OCI-LY1 (cell line): ENCODE data around the gene PPP1R12B.
"Not testable (repeated sequence)": the region's sequence is repeated elsewhere in the genome, so short reads cannot be mapped to it uniquely, and the experiment has no call there.

ENCODE experiments used
- CTCF ChIP-seq: fragments of 200-600 bp; sonication (generic), shearing (Covaris generic); IDR thresholded peaks from 2 replicates; pipeline ENCODE4 v1.5.1; 2017; ENCODE audit warnings: mild to moderate bottlenecking, antibody characterized with exemption, low read length, moderate library complexity, mixed read lengths
- EZH2 ChIP-seq: fragments of 200-600 bp; sonication (generic), shearing (Covaris generic); IDR thresholded peaks from 2 replicates; pipeline ENCODE4 v1.8.0; 2017; ENCODE audit warnings: borderline replicate concordance, mixed run types, mild to moderate bottlenecking, antibody characterized with exemption, low read length, moderate library complexity, mixed read lengths

GRCh38 chr1:202528096-202528722 is 179.7 kb downstream of the PPP1R12B start:
- not testable (repeated sequence) for TF ChIP-seq CTCF, EZH2
